SH-SY5Y (cell line): ENCODE measurements around the gene NRP1.

Experiments
- GATA2 ChIP-seq: IDR thresholded peaks from 2 replicates; pipeline ENCODE4 v1.6.1; 2011; ENCODE audit warnings: mild to moderate bottlenecking, low read depth, low read length
- GATA3 ChIP-seq: IDR thresholded peaks from 2 replicates; pipeline ENCODE4 v1.6.1; 2011; ENCODE audit warnings: low read depth, mild to moderate bottlenecking, low read length, moderate library complexity

DNA sequence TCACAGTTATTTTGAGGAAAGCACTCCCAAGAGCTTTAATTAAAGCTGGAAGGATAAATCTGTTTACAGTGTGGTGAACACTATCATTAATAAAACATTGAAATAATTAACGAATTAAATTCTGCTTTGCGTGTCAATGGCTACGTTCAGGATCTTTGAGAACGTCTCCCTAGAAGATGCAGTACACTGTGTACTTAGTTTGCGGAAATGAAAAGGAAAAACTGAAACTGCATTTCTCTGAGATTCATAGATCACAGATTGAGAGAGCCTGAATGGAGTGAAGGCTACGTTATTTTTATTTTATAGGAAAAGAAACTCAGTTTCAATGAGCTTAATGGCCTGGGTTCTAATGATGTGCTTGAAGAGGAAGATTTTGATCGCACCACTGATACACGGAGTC lies 85.3 kb downstream of the NRP1 start:
- TF ChIP-seq GATA2 (no peak), GATA3 (no peak)
